ENCODE results near the gene WDR20.
"Not testable (repeated sequence)": the region's sequence is repeated elsewhere in the genome, so short reads cannot be mapped to it uniquely, and the experiment has no call there.

The WDR20 gene

DNA sequence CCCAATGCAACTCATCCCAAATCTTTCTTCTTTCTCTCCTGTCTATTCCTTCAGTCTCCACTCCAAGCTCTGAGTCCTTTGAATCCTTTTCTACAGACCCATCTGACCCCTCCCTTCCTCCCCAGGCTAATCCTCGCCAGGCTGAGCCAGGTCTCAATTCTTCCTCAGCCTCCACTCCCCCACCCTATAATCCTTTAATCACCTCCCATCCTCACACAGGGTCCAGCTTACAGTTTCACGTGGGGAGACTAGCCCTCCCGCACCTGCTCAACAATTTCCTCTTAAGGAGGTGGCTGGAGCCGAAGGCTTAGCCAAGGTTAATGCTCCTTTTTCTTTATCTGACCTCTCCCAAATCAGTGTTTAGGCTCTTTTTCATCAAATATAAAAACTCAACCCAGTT is 101.5 kb downstream of the WDR20 start:
- DNase-seq = no peak

DNA sequence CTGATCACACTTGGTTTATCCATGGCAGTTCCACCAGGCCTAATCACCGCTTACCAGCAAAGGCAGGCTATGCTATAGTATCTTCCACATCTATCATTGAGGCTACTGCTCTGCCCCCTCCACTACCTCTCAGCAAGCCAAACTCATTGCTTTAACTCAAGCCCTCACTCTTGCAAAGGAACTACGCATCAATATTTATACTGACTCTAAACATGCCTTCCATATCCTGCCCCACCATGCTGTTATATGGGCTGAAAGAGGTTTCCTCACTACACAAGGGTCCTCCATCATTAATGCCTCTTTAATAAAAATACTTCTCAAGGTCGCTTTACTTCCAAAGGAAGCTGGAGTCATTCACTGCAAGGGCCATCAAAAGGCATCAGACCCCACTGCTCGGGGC is 104.1 kb downstream of the WDR20 start:
- not testable (repeated sequence) for DNase-seq

DNA sequence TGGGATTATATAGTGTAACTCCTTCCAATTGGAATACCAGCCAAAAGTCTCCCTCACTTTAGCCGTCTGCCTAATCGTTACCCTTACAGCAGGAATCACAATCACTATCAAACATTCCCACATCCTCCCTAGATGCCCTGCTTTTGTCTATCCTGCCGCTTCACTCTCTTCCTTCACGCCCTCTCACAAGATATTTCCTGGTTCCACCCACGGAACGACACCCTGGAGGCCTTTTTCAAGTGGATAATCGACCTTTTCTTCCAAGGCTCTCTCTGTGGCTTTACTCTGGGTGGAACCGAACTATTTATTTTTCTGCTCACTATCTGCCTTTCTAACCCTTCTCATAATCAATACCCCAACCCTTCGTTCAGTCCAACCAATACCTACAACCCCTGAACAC is 106.4 kb downstream of the WDR20 start:
- no peak for DNase-seq

DNA sequence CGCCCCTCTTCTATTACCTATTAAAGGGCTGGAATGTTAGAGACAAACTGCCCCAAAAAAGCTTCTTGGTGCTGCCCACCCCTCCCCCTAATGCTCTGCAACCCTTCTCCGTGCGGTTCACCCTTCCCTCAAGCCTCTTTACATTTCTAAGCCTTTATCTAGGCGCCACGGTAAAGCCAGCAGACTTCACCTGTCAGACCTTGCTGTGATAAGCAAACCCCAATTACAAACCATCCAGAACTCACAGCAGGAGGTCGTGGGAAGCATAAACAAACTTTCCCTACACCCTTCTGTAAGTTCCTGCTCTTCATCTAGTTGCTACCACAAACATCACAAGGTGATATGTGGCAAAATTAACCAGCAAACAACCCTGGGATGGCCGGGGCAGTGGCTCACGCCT is 108.4 kb downstream of the WDR20 start:
- no peak for DNase-seq

DNA sequence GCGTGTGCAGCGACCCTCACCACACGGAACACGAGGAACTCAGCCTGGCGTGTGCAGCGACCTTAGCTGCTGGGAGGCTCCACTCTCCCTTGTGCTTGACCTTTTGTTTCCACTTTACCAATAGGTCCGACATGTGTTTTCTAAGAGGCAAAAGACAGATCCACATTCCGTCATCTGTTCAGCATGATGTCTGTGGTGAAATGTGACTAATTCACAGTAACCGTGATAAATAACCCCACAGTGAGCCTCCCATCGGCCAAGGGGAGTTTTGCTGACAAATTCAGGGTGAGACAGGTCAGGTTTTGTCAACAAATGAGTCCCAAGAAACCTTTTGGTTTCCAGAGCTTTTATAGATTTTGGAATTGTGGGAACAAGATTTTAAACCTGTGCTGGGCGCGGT is 109.3 kb downstream of the WDR20 start:
- no peak for DNase-seq

DNA sequence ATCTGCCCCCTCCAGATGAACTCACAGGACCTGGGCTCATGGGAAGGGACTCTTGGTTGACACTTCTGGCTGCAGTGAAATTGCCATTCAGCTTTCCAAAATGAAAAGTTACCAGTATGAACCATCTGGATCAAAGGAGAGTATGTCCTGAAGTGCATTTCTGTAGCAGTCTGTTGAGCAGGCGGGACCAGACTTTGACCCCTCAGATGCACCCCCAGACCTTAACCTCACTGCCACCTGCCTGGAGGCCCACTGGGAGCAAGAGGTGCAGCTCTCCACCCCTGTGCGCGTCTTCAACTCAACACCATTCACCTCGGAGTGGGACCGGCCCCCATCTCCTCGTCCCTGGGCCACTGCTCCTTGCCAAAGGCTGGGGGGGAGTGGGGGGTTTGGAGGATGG is 110.3 kb downstream of the WDR20 start:
- DNase-seq = no peak

DNA sequence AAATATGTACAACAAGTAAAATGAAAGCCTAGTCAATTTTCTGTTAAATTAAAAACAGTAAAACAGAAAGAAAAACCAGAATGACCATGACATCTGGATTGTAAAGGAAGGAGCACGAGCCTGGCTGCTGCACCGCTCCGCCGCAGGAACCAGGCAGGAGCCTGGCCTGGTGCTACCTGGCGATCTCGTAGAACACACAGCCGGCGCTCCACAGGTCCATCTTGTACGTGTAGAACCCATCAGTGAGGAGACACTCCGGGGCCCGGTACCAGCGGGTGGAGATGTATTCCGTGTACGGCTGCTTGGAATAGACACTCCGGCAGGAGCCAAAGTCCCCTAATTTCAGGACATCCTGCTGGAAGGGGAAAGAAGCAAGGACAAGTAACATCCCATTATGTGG is 110.9 kb downstream of the WDR20 start:
- no peak for DNase-seq

DNA sequence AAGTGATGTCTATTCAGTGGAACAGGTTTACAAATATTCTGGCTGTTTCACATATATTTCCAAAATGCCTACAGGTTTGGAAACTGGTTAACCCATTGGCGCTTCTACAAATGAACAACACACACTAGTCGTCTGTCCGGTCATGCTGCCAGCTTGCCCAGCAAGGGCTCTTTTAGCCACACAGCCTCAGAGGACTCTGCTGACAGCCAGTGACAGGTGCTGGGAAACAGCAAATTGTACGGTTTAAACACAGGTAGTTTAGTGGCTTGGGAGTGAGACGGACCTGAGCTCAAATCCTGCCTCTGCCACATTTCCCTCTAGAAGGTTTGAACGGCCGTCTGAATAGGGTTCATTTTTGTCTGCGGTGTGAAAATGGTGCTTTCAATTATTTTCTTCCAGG is 111.5 kb downstream of the WDR20 start:
- DNase-seq = no peak

DNA sequence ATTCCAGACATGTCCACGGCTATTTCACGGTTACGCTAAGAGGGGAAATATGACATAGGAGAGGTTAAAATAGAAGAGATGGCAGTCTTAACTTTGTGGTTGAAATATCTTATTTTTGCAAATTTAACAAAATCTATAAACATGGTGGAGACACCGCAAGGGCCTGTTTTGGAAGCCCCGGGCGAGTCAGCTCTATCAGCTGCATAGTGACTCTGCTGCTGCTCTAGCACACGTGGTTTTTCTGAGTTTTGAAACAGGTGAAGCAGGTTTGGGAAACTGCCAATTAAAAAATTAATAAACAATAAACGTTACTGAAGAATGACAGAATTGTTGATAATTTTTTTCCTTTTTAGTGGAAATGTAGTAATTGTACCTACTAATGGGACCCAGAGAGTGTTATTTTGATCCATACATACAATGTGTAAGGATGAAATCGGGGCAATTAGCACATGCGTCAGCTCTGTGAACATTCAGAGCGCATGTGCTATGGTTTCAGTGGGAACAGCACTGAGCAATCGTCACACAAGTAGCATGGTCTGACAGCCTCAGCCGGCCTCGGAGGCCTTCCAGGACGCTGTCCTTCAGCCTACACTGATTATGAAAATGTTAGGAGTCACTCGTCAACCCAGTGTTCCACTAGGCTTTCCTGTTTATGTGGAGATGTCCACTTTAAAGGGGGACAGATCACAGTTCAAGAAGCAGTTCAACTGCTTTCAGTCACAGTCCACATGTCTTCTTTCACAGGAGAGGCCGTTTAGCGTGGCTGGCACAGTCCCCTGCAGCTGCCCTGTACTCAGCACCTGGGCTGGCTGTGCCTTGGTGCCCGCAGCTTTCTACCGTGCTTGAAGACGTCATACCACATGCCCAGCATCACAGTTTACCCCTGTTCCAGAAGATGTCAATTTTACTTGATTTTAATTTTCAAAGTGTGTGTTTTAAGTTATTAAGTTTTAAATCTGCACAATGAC is 113.4 kb downstream of the WDR20 start:
- no peak for DNase-seq

DNA sequence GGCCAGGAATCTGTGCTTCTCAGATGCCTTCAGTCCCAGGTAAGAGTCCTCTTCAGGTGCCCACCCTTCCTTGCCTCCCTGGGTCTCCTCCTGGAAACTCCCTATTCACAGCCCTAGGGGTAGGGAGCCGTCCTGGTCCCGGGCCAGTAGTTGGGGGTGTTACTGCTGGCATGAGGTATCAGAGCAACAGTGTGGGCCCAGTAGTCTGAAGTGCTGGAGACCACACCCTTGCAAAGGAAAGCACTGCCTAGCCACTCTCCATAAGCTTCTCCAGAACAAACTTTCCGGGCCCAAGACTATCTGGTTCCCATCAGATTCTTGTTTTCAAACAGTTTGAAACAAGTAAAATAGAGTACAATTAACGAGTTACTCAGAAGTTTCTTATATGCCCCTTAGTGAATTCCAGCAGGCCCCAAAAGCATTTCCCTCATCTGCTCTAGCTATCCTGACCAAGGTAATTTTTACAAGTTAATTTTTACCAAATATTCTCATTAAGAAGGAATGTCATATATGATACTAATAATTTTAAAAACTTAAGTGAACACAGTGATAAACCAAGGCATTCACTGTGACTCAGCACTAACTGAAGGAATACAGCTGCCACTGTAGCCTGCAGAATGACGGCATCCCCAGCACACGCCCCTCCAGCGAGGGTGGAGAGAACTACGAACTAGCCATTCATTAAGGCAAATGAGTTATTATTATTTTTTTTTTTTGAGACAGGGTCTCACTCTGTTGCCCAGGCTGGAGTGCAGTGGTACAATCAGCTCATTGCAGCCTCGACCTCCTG is 115.9 kb downstream of the WDR20 start:
- DNase-seq = no peak

DNA sequence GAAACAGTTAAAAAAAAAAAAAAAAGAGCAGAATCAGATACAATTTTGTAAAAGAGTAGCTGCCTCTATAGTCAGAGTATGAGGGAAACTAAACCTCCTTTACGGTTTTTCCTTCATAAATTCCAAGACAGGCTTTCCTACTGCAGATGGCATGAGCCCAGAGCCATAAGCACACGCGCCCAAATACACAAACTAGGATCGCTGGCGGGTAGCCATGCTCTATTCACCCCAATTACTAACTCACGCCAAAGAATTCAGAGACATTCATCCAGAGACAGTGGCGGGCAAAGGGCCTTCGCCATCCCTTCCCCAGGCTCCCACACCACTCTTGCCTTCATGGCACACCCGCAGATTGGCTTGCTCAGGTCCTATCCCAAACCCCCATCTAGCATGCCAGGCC is 117.0 kb downstream of the WDR20 start:
- no peak for DNase-seq

DNA sequence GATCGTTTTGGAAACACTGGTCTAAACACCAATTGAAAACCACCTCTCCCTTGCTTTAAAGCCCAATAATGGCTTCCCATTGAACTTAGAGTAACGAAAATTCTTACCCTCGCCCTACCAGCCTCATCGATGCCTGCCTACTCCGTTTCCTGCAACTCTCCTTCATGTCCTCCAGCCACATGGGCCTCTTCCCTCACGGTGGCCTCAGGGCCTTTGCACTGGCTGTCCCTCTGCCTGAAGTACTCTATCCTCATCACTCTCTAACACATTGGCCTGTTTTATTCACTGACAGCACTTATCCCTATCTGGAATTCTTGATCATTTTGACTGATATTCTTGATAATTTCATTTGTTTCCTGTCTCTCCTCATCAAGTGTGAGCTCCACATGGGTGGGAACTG is 118.4 kb downstream of the WDR20 start:
- DNase-seq = no peak
